Measurements from ENCODE around the gene DMRT2.

The DMRT2 gene

GRCh38 chr9:1051584-1052275, 1.6 kb downstream of the DMRT2 start:
- H3K4me3 ChIP-seq (ENCODE audit: low read length), result peak overlapping the region; percentile 43
- peak; percentile 16 for DNase-seq (ENCODE audit: low read depth)

GRCh38 chr9:1052365-1053281, 2.5 kb downstream of the DMRT2 start:
- no peak for TF ChIP-seq CTCF (conservative IDR thresholded peaks at IDR 0.05; ENCODE audit: low read length)
- H3K4me3 ChIP-seq (ENCODE audit: low read length), result peak overlapping the region; percentile 43; the same call in 1 of the 2 replicates
- no peak for DNase-seq (ENCODE audit: low read depth)

More at GRCh38 chr9:1051584-1052275, 1.6 kb downstream of the DMRT2 start:
- no peak for TF ChIP-seq CTCF (conservative IDR thresholded peaks at IDR 0.05; ENCODE audit: low read length)

- no peak overlapping the region for H3K4me3 ChIP-seq (ENCODE audit: low read length)
These were observed 3.1 kb downstream of the DMRT2 start for GRCh38 chr9:1053282-1053621.

GRCh38 chr9:1053986-1054425, 3.8 kb downstream of the DMRT2 start:
- no peak overlapping the region for H3K4me3 ChIP-seq (ENCODE audit: low read length)
- no peak for DNase-seq (ENCODE audit: low read depth)

More at GRCh38 chr9:1053282-1053621, 3.1 kb downstream of the DMRT2 start:
- TF ChIP-seq CTCF (conservative IDR thresholded peaks at IDR 0.05; ENCODE audit: low read length), result no peak
- DNase-seq (ENCODE audit: low read depth), result no peak

GRCh38 chr9:1055166-1055565, 5.0 kb downstream of the DMRT2 start:
- no peak overlapping the region for H3K4me3 ChIP-seq (ENCODE audit: low read length)

More at GRCh38 chr9:1053986-1054425, 3.8 kb downstream of the DMRT2 start:
- TF ChIP-seq CTCF (conservative IDR thresholded peaks at IDR 0.05; ENCODE audit: low read length), result no peak

GRCh38 chr9:1057910-1058309, 7.8 kb downstream of the DMRT2 start:
- no peak overlapping the region for H3K4me3 ChIP-seq (ENCODE audit: low read length)
- DNase-seq (ENCODE audit: low read depth), result peak; percentile 5
- no peak for TF ChIP-seq CTCF (conservative IDR thresholded peaks at IDR 0.05; ENCODE audit: low read length)

More at GRCh38 chr9:1055166-1055565, 5.0 kb downstream of the DMRT2 start:
- TF ChIP-seq CTCF (conservative IDR thresholded peaks at IDR 0.05; ENCODE audit: low read length), result no peak
- DNase-seq (ENCODE audit: low read depth), result no peak
